DOHH2 (cell line): Measurements from ENCODE around the gene LSAMP.

ENCODE experiments used
- EZH2phosphoT487 ChIP-seq: fragments of 200-600 bp; sonication (generic); IDR thresholded peaks from 2 replicates; pipeline ENCODE4 v1.6.1; 2017; ENCODE audit warnings: borderline replicate concordance, mild to moderate bottlenecking, antibody characterized with exemption, low read length, moderate library complexity, mixed read lengths
- TF ChIP-seq, protein P1 (sequence below): fragments of 200-600 bp; sonication (generic); IDR thresholded peaks from one replicate; pipeline ENCODE4 v1.5.1; 2014; ENCODE audit warnings: antibody characterized with exemption, mild to moderate bottlenecking, low read depth, low read length; ENCODE audit not compliant: poor library complexity, severe bottlenecking

DNA sequence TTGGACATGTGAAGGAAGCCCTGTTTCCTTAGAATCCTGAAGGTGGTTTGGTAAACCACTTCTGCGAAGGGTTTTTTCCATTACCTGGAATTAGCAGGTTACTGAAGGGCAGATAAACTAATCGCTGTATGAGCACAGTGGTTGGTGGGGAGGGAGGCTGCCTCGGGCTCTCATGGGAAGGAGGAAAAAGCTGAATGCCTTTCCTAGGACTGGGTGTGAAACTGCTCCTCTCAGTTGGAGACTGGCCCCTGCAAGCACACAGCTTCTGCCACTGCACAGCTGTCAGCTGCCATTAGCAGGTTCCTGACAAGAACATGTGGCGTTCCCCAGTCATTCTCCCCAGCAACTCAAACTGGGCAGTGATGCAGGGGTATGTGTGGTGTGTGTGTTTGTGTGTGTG lies 445.7 kb downstream of the LSAMP start:
- TF ChIP-seq, protein P1, sequence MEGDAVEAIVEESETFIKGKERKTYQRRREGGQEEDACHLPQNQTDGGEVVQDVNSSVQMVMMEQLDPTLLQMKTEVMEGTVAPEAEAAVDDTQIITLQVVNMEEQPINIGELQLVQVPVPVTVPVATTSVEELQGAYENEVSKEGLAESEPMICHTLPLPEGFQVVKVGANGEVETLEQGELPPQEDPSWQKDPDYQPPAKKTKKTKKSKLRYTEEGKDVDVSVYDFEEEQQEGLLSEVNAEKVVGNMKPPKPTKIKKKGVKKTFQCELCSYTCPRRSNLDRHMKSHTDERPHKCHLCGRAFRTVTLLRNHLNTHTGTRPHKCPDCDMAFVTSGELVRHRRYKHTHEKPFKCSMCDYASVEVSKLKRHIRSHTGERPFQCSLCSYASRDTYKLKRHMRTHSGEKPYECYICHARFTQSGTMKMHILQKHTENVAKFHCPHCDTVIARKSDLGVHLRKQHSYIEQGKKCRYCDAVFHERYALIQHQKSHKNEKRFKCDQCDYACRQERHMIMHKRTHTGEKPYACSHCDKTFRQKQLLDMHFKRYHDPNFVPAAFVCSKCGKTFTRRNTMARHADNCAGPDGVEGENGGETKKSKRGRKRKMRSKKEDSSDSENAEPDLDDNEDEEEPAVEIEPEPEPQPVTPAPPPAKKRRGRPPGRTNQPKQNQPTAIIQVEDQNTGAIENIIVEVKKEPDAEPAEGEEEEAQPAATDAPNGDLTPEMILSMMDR: no peak
- no peak for TF ChIP-seq EZH2phosphoT487
